ENCODE results near the gene STH.

STH gene

DNA sequence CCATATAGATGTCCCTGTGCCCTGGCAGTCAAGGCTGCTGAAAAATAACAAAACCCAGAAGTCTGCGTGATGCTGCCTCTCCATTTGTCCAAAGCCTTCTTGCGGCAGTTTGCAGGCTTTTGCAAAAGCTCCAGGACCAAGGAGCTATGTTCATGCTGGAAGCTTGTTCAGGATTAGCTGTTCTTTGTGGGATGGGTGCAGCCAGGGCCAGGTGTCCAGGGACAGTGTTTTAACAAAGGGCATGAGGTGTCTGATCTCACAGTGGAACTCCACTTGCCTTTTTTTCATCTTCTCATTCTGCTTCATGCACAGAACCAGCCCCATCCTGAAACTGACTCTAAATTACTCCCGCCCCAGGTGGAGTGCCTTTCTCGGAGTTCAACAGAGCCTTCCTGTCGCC lies 31.7 kb upstream of the STH start:
- no peak for DNase-seq (ENCODE audit: low spot score)

DNA sequence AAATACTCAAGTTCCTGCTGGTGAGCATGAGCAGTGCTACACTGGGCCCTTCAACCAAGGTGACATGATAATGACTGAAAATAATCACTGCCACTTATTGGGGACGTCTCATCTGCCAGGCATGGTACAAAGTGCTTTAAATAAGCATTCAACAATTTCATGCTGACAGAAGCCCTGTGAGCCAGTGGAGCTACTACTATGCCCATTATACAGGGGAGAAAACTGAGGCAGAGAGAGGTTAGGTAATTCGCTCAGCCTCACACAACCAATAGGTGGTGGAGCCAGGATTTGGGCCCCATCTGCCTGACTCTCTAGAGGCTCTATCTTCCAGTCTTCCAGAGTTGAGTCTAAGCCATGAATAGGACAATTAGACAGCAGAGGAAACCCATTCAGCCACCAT lies 30.3 kb upstream of the STH start:
- no peak for DNase-seq (ENCODE audit: low spot score)

DNA sequence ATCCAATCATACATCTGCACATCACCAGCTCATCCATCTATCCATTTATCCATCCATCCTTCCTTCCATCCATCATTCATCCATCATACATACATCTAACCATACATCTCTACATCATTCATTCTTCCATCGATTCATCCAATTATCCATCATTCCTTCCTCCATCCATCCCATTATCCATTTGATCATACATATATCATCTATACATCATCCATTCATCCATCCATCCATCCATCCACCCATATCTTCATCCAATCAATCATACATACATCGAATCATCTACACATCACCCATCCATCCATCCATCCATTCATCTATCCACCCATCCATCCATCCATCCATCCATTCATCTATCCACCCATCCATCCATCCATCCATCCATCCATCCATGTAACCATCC lies 29.3 kb upstream of the STH start:
- DNase-seq (ENCODE audit: low spot score), result no peak

DNA sequence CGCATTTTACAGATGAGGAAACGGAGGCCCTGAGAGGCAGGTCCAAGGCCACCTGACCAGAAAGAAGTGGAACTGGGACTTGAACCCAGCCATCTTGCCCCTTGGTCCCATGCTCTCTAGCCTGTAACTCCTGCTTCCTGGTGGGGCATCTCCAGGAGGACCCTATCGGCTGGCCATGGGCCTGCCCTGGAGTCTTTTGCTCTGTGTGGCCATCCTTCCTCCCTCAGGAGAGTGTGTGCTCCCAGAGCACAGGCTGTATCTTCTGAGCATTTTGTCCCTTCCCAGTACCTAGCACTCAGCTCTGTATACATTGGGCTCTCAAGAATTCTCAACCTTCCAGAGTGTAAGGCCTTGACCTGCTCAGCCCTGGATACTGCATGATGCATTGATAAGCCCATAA lies 28.4 kb upstream of the STH start:
- DNase-seq (ENCODE audit: low spot score), result no peak

DNA sequence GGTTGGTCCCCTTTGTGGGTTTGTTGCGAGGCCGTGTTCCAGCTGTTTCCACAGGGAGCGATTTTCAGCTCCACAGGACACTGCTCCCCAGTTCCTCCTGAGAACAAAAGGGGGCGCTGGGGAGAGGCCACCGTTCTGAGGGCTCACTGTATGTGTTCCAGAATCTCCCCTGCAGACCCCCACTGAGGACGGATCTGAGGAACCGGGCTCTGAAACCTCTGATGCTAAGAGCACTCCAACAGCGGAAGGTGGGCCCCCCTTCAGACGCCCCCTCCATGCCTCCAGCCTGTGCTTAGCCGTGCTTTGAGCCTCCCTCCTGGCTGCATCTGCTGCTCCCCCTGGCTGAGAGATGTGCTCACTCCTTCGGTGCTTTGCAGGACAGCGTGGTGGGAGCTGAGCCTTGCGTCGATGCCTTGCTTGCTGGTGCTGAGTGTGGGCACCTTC lies 27.3 kb upstream of the STH start:
- DNase-seq (ENCODE audit: low spot score), result no peak

DNA sequence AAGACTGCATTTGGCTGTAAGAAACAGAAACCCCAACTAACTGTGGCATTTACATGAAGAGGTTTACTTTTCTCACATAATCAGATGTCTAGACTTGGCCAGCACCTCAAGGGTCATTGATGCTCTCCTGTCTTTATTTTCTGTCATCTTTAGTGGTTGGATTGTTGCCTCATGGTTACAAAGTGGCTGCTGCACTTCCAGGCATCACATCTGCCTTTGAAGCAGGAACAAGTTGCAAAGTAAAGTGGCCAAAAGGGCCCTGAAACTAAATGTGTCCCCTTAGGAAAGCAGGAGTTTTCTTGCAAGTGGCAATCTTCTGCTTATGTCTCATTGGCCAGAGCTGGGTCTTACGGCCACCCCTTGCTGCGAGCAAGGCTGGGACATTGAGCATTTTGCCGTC lies 26.5 kb upstream of the STH start:
- no peak for DNase-seq (ENCODE audit: low spot score)

DNA sequence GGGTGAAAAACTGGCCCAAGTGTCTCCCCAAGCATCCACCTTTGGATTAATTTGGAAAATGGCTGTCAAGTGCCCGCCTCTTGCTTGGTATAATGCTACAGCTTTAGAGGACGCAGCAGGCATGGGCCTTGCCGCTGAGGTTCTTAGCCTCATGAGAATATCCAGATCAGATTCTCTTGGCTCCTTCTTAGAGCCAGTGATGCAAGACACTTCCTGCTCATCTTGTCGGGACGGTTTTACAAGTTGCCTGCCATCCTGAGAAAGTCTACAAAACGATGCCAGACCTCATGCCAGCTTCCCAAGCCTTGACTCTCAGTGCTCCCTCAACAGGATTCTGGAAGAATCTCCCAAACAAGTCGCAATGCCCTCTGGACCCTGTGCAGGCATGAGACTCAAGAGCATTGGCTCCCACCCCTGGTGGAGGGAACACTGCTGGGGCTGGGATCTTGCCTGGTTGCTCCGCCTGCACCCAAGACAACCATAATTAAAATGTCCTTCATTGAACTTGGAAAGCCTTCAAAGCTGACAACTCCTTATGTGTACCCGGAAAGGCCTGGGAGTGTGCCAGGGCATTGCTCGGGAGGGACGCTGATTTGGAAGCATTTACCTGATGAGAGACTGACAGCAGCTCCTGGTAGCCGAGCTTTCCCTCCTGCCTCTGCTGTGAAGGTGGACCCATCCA lies 25.8 kb upstream of the STH start:
- no peak for DNase-seq (ENCODE audit: low spot score)

DNA sequence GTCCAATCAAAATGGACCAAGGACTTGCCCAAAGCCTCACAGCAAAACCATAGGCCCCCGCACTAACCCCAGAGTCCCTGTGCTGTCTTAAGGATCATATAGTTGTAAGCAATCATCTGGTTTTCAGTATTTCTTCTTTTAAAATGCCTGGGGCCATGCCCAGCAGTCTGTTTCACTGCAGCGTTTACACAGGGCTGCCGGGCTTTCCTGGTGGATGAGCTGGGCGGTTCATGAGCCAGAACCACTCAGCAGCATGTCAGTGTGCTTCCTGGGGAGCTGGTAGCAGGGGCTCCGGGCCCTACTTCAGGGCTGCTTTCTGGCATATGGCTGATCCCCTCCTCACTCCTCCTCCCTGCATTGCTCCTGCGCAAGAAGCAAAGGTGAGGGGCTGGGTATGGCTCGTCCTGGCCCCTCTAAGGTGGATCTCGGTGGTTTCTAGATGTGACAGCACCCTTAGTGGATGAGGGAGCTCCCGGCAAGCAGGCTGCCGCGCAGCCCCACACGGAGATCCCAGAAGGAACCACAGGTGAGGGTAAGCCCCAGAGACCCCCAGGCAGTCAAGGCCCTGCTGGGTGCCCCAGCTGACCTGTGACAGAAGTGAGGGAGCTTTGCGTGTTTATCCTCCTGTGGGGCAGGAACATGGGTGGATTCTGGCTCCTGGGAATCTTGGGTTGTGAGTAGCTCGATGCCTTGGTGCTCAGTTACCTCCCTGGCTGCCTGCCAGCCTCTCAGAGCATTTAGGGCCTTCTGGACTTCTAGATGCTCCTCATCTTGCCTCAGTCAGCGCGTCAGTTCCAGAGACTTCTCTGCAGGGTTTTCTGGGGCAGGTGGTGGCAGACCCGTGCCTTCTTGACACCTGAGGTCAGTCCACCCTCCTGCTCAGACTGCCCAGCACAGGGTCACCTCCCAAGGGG lies 24.8 kb upstream of the STH start:
- no peak for DNase-seq (ENCODE audit: low spot score)

DNA sequence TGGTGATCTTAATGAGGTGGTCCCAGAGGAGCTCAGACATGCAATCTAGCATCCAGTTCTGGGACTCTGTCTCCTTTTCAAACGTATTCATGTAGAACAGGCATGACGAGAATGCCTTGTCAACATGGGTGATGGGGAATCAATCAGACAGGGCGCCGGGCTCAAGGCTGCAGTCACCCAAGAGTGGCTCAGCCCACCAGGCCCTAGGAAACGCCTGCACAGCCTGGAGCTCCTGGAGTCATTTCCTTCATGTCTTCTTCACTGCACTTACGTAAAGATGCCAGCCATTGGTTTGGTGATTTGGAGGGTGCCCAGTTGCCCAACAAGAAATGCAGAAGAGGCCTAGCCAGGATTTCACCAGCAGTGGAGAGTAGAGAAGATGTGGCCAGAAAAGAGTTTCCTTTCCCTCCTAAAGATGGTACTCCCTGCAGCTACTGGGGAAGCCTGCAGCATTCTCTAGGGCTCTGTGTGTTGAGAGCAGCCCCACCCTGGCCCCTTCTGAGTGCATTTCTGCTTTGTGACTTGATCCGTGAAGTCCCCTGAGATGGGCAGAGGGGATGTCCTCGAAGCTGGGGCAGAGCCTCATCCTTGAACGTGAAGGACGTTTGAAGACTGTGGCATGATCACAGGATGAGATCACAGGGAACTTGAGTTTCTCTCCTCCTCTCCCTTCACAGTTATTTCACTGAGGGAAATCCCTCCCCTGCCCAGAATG lies 24.0 kb upstream of the STH start:
- DNase-seq (ENCODE audit: low spot score), result no peak

DNA sequence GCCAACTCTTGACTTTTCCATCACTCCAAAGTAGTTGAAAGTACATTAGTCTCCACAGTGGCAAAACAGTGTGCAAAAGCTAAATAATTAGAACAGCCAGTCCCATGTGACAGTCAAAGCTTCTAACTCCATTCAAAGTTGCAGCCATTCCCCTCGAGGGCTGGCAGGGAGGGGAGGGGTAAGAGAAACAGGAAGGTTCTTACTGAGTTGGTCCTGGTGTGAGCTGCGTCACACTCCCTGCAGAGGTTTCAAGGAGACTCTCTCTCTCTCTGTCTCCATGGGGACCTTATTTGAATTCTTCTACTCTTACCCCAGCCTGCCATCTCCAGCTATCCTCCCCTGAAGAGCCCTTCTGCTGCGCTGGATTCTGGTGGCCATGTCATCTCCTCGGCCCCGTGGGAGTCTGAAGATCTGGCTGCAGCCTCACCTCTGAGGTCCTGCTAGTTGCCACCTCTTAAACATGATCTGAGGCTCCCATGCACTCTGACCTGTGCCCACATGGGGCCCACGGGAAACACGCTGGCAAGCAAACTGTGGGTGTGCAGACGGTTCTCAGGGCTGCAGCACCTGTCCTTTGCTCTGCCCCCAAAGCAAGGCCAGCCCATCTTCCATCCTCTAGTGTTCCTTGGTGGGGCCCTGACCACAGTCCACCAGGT lies 23.3 kb upstream of the STH start:
- DNase-seq (ENCODE audit: low spot score), result no peak

DNA sequence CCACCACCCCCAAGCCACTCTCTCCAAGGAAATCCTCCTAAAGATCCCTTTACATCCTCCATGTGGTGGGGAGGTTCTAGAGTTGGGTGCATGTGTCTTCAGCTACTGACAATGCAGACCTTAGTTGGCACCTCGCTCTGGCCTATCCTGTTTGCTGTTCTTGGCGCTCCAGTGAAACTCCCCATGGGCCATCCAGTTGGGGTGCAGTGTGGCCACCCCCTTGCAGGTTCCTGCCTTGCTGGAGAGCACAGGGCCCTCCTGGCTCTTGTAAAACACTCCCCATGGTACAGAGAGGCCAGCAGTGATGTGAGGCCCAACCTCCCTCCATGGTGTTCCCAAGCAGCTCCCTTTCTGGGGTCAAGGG lies 22.7 kb upstream of the STH start:
- no peak for DNase-seq (ENCODE audit: low spot score)

DNA sequence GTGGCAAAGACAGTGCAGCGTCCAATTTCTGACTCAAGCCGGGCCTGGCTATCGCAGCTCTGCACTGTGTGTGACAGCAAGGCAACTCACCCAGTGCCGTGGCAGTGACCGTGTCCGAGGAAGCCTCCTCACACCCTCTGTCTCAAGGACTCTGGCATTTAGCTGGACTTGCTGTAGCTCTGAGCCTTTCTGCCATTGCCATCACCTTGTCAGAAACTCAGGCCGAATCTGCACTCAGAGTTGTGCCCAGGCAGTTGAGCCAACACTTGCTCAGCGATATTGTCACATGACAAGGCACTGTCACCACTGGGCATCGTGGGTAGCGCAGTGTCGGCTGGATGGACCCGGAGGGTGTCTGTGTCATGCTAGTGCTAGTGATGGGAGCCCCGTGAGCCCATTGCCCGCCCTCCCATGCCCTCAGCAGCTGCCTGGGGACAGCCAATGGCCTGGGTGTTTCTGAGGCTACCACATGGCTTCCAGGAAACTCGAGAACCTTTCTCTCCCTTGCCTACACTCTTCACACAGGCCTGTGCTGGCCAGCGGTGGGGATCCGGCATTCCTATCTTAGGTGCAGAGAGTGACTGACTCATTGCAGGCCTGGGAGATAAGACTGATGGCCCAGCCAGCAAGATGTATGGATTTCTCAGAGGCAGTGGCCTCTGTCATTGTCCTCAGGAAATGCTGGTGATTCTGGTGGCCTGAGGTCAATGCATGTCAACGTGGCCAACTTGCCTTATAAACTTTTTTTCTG lies 22.1 kb upstream of the STH start:
- DNase-seq (ENCODE audit: low spot score), result no peak

DNA sequence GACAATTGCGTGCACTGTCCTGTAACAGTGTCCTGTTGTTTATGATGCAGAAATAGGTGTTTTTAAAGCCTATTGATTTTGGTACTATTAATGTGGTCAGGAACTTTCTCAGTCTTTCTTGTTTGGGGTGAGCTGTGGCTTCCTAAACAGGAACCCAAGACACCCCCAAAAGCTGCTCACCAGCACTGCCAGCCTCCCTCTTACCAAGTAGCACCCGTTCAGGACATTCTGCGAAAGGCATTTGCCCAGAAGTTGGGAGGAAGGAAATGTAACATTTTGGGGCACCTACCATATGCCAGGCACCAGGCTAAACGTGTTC lies 21.6 kb upstream of the STH start:
- no peak for DNase-seq (ENCODE audit: low spot score)

DNA sequence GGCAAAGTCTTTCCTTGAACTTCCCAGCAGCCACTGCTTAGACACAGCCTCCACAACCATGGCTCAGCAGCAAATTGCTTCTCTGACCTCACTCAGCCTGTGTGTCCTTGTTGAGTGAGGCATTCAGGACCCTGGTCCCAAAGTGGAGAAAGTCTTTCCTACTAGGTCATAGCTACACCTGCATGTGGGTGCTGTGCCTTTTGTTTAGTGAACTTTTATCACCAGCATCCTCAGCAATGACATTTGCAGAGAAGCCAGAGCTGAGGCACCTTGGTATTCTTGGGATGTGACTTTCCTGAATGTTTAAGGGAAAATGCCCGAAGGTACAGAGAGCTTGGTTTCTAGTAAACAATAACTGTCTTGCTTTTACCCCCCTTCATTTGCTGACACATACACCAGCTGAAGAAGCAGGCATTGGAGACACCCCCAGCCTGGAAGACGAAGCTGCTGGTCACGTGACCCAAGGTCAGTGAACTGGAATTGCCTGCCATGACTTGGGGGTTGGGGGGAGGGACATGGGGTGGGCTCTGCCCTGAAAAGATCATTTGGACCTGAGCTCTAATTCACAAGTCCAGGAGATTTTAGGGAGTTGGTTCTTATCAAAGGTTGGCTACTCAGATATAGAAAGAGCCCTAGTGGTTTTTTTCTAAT lies 20.9 kb upstream of the STH start:
- no peak for DNase-seq (ENCODE audit: low spot score)

DNA sequence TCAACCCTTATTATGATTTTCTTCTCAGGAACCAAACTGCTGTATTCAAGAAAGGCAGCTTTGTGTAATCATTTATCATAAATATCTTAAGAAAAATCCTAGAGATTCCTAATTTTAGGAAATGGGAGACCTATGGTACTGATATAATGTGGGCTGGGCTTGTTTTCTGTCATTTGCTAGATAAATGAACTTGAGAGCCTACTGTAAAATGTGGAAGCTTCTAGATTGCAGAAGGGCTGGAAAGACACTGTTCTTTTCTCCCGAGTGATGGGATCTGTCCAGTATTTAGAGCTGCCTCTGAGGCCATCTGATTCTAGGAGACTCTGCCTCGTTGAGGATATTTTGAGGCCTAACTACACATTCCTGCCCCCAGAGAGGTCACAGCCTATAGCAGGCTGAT lies 19.9 kb upstream of the STH start:
- no peak for DNase-seq (ENCODE audit: low spot score)

DNA sequence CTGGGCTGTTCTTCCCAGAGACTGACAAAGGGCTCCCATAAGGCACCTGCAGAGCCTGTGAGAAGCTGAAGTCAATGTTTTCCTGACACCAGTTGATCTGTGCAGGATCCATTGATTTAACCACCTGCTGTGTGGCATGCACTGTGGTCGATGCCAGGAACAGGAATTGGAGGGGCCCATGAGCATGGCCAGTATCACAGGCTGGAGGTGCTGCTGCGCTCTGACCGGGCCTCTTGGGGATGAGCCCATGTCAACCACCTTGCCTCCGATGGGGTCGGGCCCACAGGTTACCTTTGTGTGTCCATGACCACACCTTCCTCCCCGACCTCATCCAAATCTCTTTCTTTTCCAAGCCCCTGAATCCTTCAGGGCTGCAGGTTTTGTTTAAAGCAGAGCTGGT lies 18.2 kb upstream of the STH start:
- DNase-seq (ENCODE audit: low spot score), result no peak

DNA sequence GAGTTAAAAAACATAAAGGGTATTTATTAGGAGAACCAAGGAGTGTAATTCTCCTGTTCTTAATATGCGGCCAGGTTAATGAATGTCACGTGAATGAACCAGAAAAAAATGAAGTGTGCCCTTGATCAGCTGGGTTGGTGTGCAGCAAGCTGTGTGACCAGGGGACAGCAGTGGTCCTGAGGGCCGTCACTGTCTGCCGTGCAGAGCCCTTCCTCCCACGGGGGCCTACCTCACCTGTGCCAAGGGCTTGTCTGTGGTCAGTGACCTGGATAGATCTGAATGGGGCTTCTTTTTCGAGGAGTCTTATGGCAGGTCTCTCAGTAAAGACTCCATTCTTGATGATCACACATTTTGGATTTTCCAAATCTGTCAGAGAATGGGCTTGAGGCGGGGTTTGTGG lies 17.7 kb upstream of the STH start:
- DNase-seq (ENCODE audit: low spot score), result no peak

DNA sequence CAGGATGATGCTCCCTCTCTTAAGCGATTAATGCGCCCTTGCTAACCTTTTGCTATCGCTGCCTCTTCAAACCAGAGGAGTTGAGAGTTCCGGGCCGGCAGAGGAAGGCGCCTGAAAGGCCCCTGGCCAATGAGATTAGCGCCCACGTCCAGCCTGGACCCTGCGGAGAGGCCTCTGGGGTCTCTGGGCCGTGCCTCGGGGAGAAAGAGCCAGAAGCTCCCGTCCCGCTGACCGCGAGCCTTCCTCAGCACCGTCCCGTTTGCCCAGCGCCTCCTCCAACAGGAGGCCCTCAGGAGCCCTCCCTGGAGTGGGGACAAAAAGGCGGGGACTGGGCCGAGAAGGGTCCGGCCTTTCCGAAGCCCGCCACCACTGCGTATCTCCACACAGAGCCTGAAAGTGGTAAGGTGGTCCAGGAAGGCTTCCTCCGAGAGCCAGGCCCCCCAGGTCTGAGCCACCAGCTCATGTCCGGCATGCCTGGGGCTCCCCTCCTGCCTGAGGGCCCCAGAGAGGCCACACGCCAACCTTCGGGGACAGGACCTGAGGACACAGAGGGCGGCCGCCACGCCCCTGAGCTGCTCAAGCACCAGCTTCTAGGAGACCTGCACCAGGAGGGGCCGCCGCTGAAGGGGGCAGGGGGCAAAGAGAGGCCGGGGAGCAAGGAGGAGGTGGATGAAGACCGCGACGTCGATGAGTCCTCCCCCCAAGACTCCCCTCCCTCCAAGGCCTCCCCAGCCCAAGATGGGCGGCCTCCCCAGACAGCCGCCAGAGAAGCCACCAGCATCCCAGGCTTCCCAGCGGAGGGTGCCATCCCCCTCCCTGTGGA lies 16.0 kb upstream of the STH start:
- no peak for DNase-seq (ENCODE audit: low spot score)

DNA sequence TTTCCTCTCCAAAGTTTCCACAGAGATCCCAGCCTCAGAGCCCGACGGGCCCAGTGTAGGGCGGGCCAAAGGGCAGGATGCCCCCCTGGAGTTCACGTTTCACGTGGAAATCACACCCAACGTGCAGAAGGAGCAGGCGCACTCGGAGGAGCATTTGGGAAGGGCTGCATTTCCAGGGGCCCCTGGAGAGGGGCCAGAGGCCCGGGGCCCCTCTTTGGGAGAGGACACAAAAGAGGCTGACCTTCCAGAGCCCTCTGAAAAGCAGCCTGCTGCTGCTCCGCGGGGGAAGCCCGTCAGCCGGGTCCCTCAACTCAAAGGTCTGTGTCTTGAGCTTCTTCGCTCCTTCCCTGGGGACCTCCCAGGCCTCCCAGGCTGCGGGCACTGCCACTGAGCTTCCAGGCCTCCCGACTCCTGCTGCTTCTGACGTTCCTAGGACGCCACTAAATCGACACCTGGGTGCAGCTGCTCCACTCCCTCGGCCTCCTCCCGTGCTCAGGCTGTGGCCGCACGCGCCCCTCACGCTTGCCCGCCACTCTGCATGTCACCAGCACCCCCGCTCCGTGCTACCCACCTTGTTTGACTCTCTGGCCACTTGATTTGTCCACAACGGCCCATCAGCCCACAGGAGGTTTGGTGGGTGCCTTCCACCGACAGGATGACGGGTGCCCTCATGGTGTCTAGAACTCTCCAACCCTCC lies 15.3 kb upstream of the STH start:
- DNase-seq (ENCODE audit: low spot score), result no peak

DNA sequence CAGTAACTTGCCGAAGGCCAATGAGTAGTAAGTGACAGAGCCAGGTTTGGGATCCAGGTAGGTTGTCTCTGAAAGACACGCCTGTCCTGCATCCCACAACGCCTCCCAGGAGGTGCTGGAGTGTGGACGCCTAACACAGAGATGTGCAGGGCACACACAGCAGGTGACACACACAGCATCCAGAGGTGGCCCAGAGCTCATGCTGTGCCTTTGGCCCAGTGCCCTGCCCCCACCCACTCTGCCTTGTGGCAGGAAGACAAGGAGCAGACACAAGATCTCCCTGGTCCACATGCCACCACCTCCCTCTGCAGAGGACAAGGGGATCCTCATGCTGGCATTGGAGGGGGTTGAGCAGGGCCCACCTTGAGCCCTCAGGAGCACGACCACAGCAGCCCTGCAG lies 14.7 kb upstream of the STH start:
- no peak for DNase-seq (ENCODE audit: low spot score)
